D721Med (cell line): ENCODE measurements around the gene PRODH2.

ENCODE experiments used
- DNase-seq: peaks from one replicate; pipeline ENCODE4 v3.0.0; 2011; ENCODE audit warnings: low spot score; ENCODE audit not compliant: insufficient read length
- FAIRE-seq: peaks from 2 replicates; lab custom pipeline; 2011; peaks lifted over from hg19 to GRCh38; lab: Jason Lieb, UNC
- CTCF ChIP-seq: IDR thresholded peaks from 2 replicates; pipeline ENCODE4 v1.5.1; 2012; ENCODE audit warnings: mild to moderate bottlenecking, control low read depth; ENCODE audit not compliant: insufficient read depth; ENCODE audit errors: missing control alignments

PRODH2 gene

GRCh38 chr19:35856546-35857149, 44.0 kb upstream of the PRODH2 start, which contains the start of gene KIRREL2:
TSS of gene KIRREL2 (plus strand) at chr19:35856911. CDS start at chr19:35857120, 209 bp downstream.
- TF ChIP-seq CTCF, result no peak
- DNase-seq (peak; percentile 68), FAIRE-seq (no peak)

- FAIRE-seq (no peak), DNase-seq (no peak)
- TF ChIP-seq CTCF, result no peak
Observed at GRCh38 chr19:35853038-35853756, 40.6 kb upstream of the PRODH2 start.

- no peak for TF ChIP-seq CTCF
- DNase-seq, result no peak
- no peak for FAIRE-seq
Observed at GRCh38 chr19:35852029-35852780, 39.6 kb upstream of the PRODH2 start, which contains the start of gene NPHS1. TSS of gene NPHS1 (minus strand) at chr19:35852504. CDS start at chr19:35851837, 667 bp downstream.

- TF ChIP-seq CTCF, result peak; percentile 25
- FAIRE-seq, result no peak
Observed at GRCh38 chr19:35851213-35852028, 38.8 kb upstream of the PRODH2 start.

GRCh38 chr19:35848919-35849505, 36.4 kb upstream of the PRODH2 start:
- TF ChIP-seq CTCF, result no peak
- FAIRE-seq (no peak), DNase-seq (no peak)

More at GRCh38 chr19:35851213-35852028, 38.8 kb upstream of the PRODH2 start:
- DNase-seq, result no peak

GRCh38 chr19:35848486-35848885, 35.8 kb upstream of the PRODH2 start:
- FAIRE-seq, result no peak
- TF ChIP-seq CTCF, result no peak
- no peak for DNase-seq
